ENCODE results near the gene LRP1B.
"Not testable (repeated sequence)": the region's sequence is repeated elsewhere in the genome, so short reads cannot be mapped to it uniquely, and the experiment has no call there.

LRP1B gene

GRCh38 chr2:141828761-141829160 is 302.1 kb downstream of the LRP1B start:
- no peaks in the 10 kb centered on the region for H3K9me3 ChIP-seq (ENCODE audit: low read length)
- H3K4me2 ChIP-seq (ENCODE audit: low read length): no peak overlapping the region
- H3K4me3 ChIP-seq (ENCODE audit: low read depth, low read length, poor library complexity, severe bottlenecking): no peak overlapping the region
- no peaks in the 10 kb centered on the region for H4K20me1 ChIP-seq (ENCODE audit: insufficient read depth, low read length)
- no peaks in the 10 kb centered on the region for H3K9me2 ChIP-seq (ENCODE audit: low read depth, low read length)
- H2AFZ ChIP-seq (ENCODE audit: low read length): no peak overlapping the region
- TF ChIP-seq CTCF (IDR thresholded peaks at IDR 0.05; ENCODE audit: low read length): no peak
- no peak overlapping the region for H3K27ac ChIP-seq (ENCODE audit: low read depth, low read length, poor library complexity, severe bottlenecking)
- H3K9ac ChIP-seq (ENCODE audit: low read length): no peak overlapping the region
- no peaks in the 10 kb centered on the region for H3K79me2 ChIP-seq (ENCODE audit: insufficient read depth, low read length)
- H3F3A ChIP-seq (ENCODE audit: insufficient read depth, low read length): no peaks in the 10 kb centered on the region
- no peaks in the 10 kb centered on the region for H3K27me3 ChIP-seq (ENCODE audit: insufficient read depth, low read length)
- no peaks in the 10 kb centered on the region for H3K4me1 ChIP-seq (ENCODE audit: insufficient read depth, low read length, severe bottlenecking)
- H3K36me3 ChIP-seq (ENCODE audit: insufficient read depth, low read length): no peaks in the 10 kb centered on the region

- Histone ChIP-seq H3K9me2 (ENCODE audit: low read depth, low read length) (no peaks in the 10 kb centered on the region), H3K4me1 (ENCODE audit: insufficient read depth, low read length, severe bottlenecking) (no peaks in the 10 kb centered on the region), H3K27me3 (ENCODE audit: insufficient read depth, low read length) (no peaks in the 10 kb centered on the region), H3K9me3 (ENCODE audit: low read length) (no peaks in the 10 kb centered on the region), H3K9ac (ENCODE audit: low read length) (no peak overlapping the region), H3K27ac (ENCODE audit: low read depth, low read length, poor library complexity, severe bottlenecking) (no peak overlapping the region), H3K4me3 (ENCODE audit: low read depth, low read length, poor library complexity, severe bottlenecking) (no peak overlapping the region), H3K4me2 (ENCODE audit: low read length) (no peak overlapping the region), H4K20me1 (ENCODE audit: insufficient read depth, low read length) (no peaks in the 10 kb centered on the region), H2AFZ (ENCODE audit: low read length) (no peak overlapping the region), H3K79me2 (ENCODE audit: insufficient read depth, low read length) (no peaks in the 10 kb centered on the region), H3F3A (ENCODE audit: insufficient read depth, low read length) (no peaks in the 10 kb centered on the region), H3K36me3 (ENCODE audit: insufficient read depth, low read length) (no peaks in the 10 kb centered on the region)
- no peak for TF ChIP-seq EZH2 (IDR thresholded peaks at IDR 0.05; ENCODE audit: borderline replicate concordance, low read length)
- no peak for TF ChIP-seq CTCF (IDR thresholded peaks at IDR 0.05; ENCODE audit: low read length)
Measured at GRCh38 chr2:141824790-141825189, 306.0 kb downstream of the LRP1B start.

GRCh38 chr2:141820893-141821292 is 309.9 kb downstream of the LRP1B start:
- Histone ChIP-seq H3K4me2 (ENCODE audit: low read length) (no peak overlapping the region), H3K36me3 (ENCODE audit: insufficient read depth, low read length) (no peaks in the 10 kb centered on the region), H3K4me3 (ENCODE audit: low read depth, low read length, poor library complexity, severe bottlenecking) (no peak overlapping the region), H4K20me1 (ENCODE audit: insufficient read depth, low read length) (no peaks in the 10 kb centered on the region), H2AFZ (ENCODE audit: low read length) (no peak overlapping the region), H3K27me3 (ENCODE audit: insufficient read depth, low read length) (no peaks in the 10 kb centered on the region), H3K4me1 (ENCODE audit: insufficient read depth, low read length, severe bottlenecking) (no peaks in the 10 kb centered on the region), H3K9ac (ENCODE audit: low read length) (no peak overlapping the region), H3K9me2 (ENCODE audit: low read depth, low read length) (no peaks in the 10 kb centered on the region), H3K9me3 (ENCODE audit: low read length) (no peaks in the 10 kb centered on the region), H3F3A (ENCODE audit: insufficient read depth, low read length) (no peaks in the 10 kb centered on the region), H3K27ac (ENCODE audit: low read depth, low read length, poor library complexity, severe bottlenecking) (no peak overlapping the region), H3K79me2 (ENCODE audit: insufficient read depth, low read length) (no peaks in the 10 kb centered on the region)
- TF ChIP-seq EZH2 (IDR thresholded peaks at IDR 0.05; ENCODE audit: borderline replicate concordance, low read length): no peak
- no peak for TF ChIP-seq CTCF (IDR thresholded peaks at IDR 0.05; ENCODE audit: low read length)

- not testable (repeated sequence) for H3F3A ChIP-seq (ENCODE audit: insufficient read depth, low read length); H3K9me3 ChIP-seq (ENCODE audit: low read length); H3K27ac ChIP-seq (ENCODE audit: low read depth, low read length, poor library complexity, severe bottlenecking); H3K36me3 ChIP-seq (ENCODE audit: insufficient read depth, low read length); H4K20me1 ChIP-seq (ENCODE audit: insufficient read depth, low read length); H3K27me3 ChIP-seq (ENCODE audit: insufficient read depth, low read length); H3K4me3 ChIP-seq (ENCODE audit: low read depth, low read length, poor library complexity, severe bottlenecking); H3K79me2 ChIP-seq (ENCODE audit: insufficient read depth, low read length); H2AFZ ChIP-seq (ENCODE audit: low read length); H3K9ac ChIP-seq (ENCODE audit: low read length); H3K4me2 ChIP-seq (ENCODE audit: low read length); H3K4me1 ChIP-seq (ENCODE audit: insufficient read depth, low read length, severe bottlenecking); H3K9me2 ChIP-seq (ENCODE audit: low read depth, low read length)
Measured at GRCh38 chr2:141815320-141815719, 315.5 kb downstream of the LRP1B start.
